ENCODE measurements around the gene CHST8. TPM values are rescaled to one million over a fixed set of nuclear protein-coding genes. Genes with fewer than 3 reads are reported as not detected.

CHST8 gene
- total RNA-seq, 1 donor from 2014 or later: 0.96 TPM

DNA sequence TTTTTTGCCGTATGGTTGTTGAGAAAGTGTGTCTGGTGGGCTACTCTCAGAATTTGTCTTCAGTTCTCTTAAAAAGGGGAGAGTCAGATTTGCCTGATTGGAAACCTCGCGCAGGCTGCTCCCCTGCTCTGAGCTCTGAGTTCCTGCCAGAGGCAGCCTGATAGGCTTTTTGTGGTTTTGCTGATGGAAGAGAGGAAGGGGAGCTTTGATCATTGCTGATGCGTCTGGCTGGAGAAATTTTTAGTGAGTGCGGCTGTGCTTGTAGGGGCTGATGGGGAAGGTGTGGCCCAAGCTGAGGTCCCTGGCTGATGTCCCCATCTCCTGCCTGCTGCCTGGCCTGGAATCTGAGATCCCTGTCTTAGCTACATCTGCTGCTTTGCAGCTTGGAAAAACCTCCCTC, 2.8 kb downstream of the CHST8 start:
- Mint-ChIP-seq H3K4me3 (no peak overlapping the region), H3K27ac (ENCODE audit: unreplicated experiment) (no peak overlapping the region), H3K36me3 (ENCODE audit: low read depth) (no peaks in the 10 kb centered on the region), H3K27me3 (ENCODE audit: low read depth) (peaks cover 85% of the 10 kb centered on the region), H3K4me1 (peaks cover 7% of the 10 kb centered on the region), H3K9me3 (no peaks in the 10 kb centered on the region)
- no peak for DNase-seq (ENCODE audit: low read depth, low spot score)
- TF ChIP-seq, protein P1, sequence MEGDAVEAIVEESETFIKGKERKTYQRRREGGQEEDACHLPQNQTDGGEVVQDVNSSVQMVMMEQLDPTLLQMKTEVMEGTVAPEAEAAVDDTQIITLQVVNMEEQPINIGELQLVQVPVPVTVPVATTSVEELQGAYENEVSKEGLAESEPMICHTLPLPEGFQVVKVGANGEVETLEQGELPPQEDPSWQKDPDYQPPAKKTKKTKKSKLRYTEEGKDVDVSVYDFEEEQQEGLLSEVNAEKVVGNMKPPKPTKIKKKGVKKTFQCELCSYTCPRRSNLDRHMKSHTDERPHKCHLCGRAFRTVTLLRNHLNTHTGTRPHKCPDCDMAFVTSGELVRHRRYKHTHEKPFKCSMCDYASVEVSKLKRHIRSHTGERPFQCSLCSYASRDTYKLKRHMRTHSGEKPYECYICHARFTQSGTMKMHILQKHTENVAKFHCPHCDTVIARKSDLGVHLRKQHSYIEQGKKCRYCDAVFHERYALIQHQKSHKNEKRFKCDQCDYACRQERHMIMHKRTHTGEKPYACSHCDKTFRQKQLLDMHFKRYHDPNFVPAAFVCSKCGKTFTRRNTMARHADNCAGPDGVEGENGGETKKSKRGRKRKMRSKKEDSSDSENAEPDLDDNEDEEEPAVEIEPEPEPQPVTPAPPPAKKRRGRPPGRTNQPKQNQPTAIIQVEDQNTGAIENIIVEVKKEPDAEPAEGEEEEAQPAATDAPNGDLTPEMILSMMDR (conservative IDR thresholded peaks at IDR 0.05): no peak

DNA sequence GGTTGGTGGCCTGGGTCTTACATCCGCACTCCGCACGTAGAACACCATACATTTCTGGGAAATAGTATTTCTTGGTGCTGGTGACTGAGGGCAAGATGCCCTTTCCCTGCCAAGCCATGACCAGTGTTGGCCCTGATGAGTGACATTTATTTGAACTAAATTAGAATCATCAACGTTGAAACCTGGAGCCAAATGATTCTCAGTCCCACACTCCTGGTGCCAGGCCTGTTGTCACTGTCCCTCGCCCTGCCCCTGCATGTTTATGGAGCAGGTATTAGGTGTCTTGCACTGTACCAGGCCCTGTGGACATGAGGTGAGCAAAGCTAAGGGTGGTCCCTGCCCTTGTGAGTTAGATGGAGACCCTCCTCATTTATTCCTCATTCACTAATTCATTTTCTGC, 5.8 kb downstream of the CHST8 start:
- H3K36me3 Mint-ChIP-seq (ENCODE audit: low read depth): no peaks in the 10 kb centered on the region
- peaks cover 76% of the 10 kb centered on the region for H3K27me3 Mint-ChIP-seq (ENCODE audit: low read depth)
- no peak overlapping the region for H3K27ac Mint-ChIP-seq (ENCODE audit: unreplicated experiment)
- no peak overlapping the region for H3K4me3 Mint-ChIP-seq
- peaks cover 7% of the 10 kb centered on the region for H3K4me1 Mint-ChIP-seq
- no peaks in the 10 kb centered on the region for H3K9me3 Mint-ChIP-seq
- TF ChIP-seq, protein P1 (conservative IDR thresholded peaks at IDR 0.05): no peak
- DNase-seq (ENCODE audit: low read depth, low spot score): no peak

DNA sequence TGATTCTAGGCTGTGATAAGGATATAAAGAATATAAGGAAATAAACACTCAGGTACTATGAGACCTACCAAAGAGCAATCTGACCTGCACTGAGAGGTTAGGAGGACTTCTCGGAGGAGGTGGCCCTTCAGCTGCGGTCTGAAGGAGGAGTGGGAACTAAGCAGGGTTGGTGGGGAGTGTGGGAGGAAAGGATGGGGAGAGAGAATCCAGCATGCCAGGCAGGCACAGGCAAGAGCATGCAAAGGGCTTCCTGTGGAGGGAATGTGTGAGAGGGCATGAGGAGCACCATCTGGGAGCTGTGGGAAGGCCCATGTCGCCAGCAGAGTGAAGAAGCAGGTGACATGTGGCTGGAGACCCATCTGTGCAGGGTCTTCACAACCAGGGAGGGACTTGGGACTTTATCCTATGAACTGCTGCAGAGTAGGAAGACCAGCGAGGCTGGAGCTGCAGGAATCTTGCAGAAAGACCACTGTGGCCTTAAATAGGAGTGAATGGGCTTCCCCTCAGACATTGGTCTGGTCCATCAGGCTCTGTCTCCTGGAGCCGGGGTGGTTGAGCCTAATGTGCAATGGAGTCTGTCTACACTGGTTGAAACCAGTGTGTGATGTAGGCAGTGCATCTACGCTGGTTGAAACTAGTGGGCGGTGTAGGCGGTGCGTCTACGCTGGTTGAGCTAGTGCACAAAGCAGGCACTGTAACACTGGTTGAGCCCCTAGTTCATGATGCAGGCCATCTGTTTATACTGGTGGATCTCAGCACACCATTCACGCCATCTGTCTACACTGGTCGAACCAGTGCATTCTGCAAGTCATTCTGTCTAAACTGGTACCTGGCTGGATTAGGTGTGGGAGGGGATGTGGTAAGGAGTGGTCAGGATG, 6.4 kb downstream of the CHST8 start:
- Mint-ChIP-seq H3K27ac (ENCODE audit: unreplicated experiment) (no peak overlapping the region), H3K4me3 (no peak overlapping the region), H3K4me1 (peaks cover 5% of the 10 kb centered on the region), H3K9me3 (no peaks in the 10 kb centered on the region), H3K27me3 (ENCODE audit: low read depth) (peaks cover 74% of the 10 kb centered on the region), H3K36me3 (ENCODE audit: low read depth) (no peaks in the 10 kb centered on the region)
- TF ChIP-seq, protein P1 (conservative IDR thresholded peaks at IDR 0.05): no peak
- DNase-seq (ENCODE audit: low read depth, low spot score): no peak

DNA sequence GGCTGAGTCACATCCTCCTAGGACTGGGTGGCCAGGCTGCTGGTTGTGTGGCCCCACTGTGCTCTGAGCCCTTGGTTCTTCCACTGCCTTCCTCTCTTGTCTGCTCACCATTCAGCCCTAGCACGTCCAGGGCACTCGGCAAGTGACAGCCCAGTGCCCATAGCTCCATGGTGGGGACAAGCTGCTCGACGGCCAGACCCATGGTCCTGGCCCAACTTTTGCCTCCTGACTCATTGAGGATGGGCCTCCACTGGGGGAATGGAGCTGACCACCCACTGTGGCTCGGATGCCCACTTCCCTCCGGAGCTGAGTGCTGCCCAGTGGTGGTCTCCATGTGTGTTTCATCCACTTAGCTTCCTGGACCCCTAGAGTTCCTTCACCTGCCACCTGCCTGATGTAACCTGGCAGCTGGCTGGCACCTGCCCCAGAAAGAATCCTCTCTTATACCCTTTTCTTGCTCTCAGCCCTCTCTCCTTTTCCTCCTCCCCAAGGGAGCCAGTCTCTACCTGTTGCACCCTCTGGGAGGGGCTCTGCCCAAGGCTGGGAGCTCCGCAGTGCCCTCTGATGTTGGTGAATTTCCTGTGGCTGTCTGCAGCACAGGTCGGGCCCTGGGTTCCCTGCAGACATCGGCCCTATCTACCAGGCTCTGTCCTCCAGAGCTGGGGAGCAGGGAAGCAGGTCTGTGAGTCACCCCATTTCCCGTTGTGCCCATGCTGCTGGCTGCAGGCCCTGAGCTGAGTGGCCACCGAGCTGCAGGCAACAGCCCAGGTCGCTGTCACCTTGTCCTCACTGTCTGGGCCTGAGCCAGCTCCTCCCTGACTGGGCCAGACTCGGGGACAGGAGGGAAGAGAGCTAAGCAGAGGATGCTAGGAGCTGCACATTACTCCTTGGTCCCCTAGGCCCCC, 7.4 kb downstream of the CHST8 start:
- no peak for DNase-seq (ENCODE audit: low read depth, low spot score)
- Mint-ChIP-seq H3K4me3 (no peak overlapping the region), H3K4me1 (no peaks in the 10 kb centered on the region), H3K27me3 (ENCODE audit: low read depth) (peaks cover 68% of the 10 kb centered on the region), H3K27ac (ENCODE audit: unreplicated experiment) (no peak overlapping the region), H3K36me3 (ENCODE audit: low read depth) (no peaks in the 10 kb centered on the region), H3K9me3 (no peaks in the 10 kb centered on the region)
- TF ChIP-seq, protein P1 (conservative IDR thresholded peaks at IDR 0.05): no peak

DNA sequence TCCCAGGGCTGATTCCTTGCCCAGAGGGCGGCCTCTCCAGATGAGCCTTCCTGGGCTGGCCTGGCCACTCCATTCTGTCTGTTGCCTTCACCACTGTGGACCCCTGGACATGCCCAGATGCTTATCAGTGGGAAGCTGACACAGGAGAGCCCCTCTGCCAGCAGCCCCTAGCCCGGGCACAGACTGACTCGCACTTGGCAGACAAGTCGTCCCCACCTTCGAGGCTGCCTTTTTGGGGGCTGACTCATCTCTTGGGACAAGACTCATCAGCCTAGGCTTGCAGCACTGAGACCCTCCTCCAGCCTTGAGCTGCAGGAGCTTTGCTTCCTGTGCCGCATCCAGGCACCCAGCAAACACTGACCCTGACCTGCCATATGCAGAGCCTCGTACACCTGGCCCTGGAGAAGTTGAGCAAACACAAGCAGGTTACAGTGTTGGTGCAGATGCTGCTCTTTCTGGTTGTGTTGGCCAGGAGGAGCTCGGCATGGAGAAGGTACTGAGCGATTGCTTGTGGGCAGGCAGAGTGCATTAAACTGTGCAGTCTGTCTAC, 8.1 kb downstream of the CHST8 start:
- Mint-ChIP-seq H3K4me3 (no peak overlapping the region), H3K9me3 (no peaks in the 10 kb centered on the region), H3K27me3 (ENCODE audit: low read depth) (peaks cover 62% of the 10 kb centered on the region), H3K27ac (ENCODE audit: unreplicated experiment) (no peak overlapping the region), H3K4me1 (no peaks in the 10 kb centered on the region), H3K36me3 (ENCODE audit: low read depth) (no peaks in the 10 kb centered on the region)
- no peak for DNase-seq (ENCODE audit: low read depth, low spot score)
- TF ChIP-seq, protein P1 (conservative IDR thresholded peaks at IDR 0.05): no peak

All from neural crest cell (in vitro differentiated cells).